WTC11 (cell line): Measurements from ENCODE around the gene NRXN3. TPM values are rescaled to one million over a fixed set of nuclear protein-coding genes. Genes with fewer than 3 reads are reported as not detected.

Source experiments
- ATAC-seq: fragments of 200-7000 bp; cut with Tn5 transposase; 2 replicates; pipeline ENCODE4 v1.10.0; 2021; ENCODE audit warnings: mild to moderate bottlenecking, moderate library complexity
- CTCF ChIA-PET: fragments of 300-600 bp; sonication (Branson Sonifier 250); formaldehyde crosslinking; loops from one replicate; lab custom pipeline; 2021; ENCODE audit warnings: antibody characterized with exemption; lab: Charles Lee
- POLR2A ChIA-PET: fragments of 350-600 bp; sonication (Branson Sonifier 250); formaldehyde crosslinking; loops from one replicate; lab custom pipeline; 2021; ENCODE audit warnings: antibody characterized with exemption; lab: Charles Lee
- DNase-seq: peaks from one replicate; pipeline ENCODE4 v3.0.0; 2021; ENCODE audit warnings: low spot score
- H3K27ac Mint-ChIP-seq: 2 replicates; pipeline ENCODE4 v1.8.0; 2021; ENCODE audit warnings: mixed read lengths
- H3K27me3 Mint-ChIP-seq: 2 replicates; pipeline ENCODE4 v1.8.0; 2021; ENCODE audit warnings: low read depth, mild to moderate bottlenecking, moderate library complexity, mixed read lengths
- H3K36me3 Mint-ChIP-seq: 2 replicates; pipeline ENCODE4 v1.8.0; 2021; ENCODE audit warnings: mixed read lengths
- H3K4me1 Mint-ChIP-seq: 2 replicates; pipeline ENCODE4 v1.8.0; 2022; ENCODE audit warnings: mixed read lengths
- H3K4me3 Mint-ChIP-seq: 2 replicates; pipeline ENCODE4 v1.8.0; 2021; ENCODE audit warnings: mild to moderate bottlenecking, moderate library complexity, mixed read lengths
- H3K9me3 Mint-ChIP-seq: 2 replicates; pipeline ENCODE4 v1.8.0; 2021; ENCODE audit warnings: mixed read lengths
- AR ChIP-seq: fragments of 250-450 bp; sonication (Bioruptor Pico); IDR thresholded peaks from 2 replicates; pipeline ENCODE4 v1.9.0; 2021; ENCODE audit warnings: mild to moderate bottlenecking
- ATF1 ChIP-seq: sonication (generic); formaldehyde crosslinking; IDR thresholded peaks from 2 replicates; pipeline ENCODE4 v1.8.1; 2023; ENCODE audit warnings: mild to moderate bottlenecking, moderate library complexity, missing genetic modification reagents
- ATF2 ChIP-seq: sonication (generic); formaldehyde crosslinking; IDR thresholded peaks from 2 replicates; pipeline ENCODE4 v1.8.1; 2022; ENCODE audit warnings: low read depth, missing genetic modification reagents, borderline replicate concordance
- ATF3 ChIP-seq: sonication (generic); formaldehyde crosslinking; conservative IDR thresholded peaks from 2 replicates; pipeline ENCODE4 v1.8.1; 2022; ENCODE audit warnings: mild to moderate bottlenecking, missing genetic modification reagents
- GRHL2 ChIP-seq: fragments of 250-450 bp; sonication (Bioruptor Pico); IDR thresholded peaks from 2 replicates; pipeline ENCODE4 v1.8.0; 2022; ENCODE audit warnings: mild to moderate bottlenecking, moderate library complexity; ENCODE audit not compliant: insufficient replicate concordance, severe bottlenecking
- IRF1 ChIP-seq: sonication (generic); formaldehyde crosslinking; IDR thresholded peaks from 2 replicates; pipeline ENCODE4 v1.8.0; 2023; ENCODE audit warnings: missing genetic modification reagents
- IRF2 ChIP-seq: sonication (generic); formaldehyde crosslinking; IDR thresholded peaks from 2 replicates; pipeline ENCODE4 v1.8.0; 2022; ENCODE audit warnings: low read depth, missing genetic modification reagents, borderline replicate concordance
- MXD4 ChIP-seq: fragments of 250-450 bp; sonication (Bioruptor Pico); IDR thresholded peaks from 2 replicates; pipeline ENCODE4 v1.8.0; 2021; ENCODE audit warnings: mild to moderate bottlenecking, moderate library complexity, borderline replicate concordance
- NR3C1 ChIP-seq: sonication (generic); formaldehyde crosslinking; conservative IDR thresholded peaks from 2 replicates; pipeline ENCODE4 v1.8.1; 2023; ENCODE audit warnings: low read depth, mild to moderate bottlenecking, missing genetic modification reagents
- OVOL2 ChIP-seq: fragments of 250-450 bp; sonication (Bioruptor Pico); IDR thresholded peaks from 2 replicates; pipeline ENCODE4 v1.9.0; 2021; ENCODE audit warnings: mild to moderate bottlenecking, borderline replicate concordance
- PREB ChIP-seq: sonication (generic); formaldehyde crosslinking; IDR thresholded peaks from 2 replicates; pipeline ENCODE4 v1.8.1; 2022; ENCODE audit warnings: mild to moderate bottlenecking, missing genetic modification reagents, moderate library complexity, borderline replicate concordance
- SOX15 ChIP-seq: fragments of 250-450 bp; sonication (Bioruptor Pico); IDR thresholded peaks from 2 replicates; pipeline ENCODE4 v1.9.0; 2021; ENCODE audit warnings: mild to moderate bottlenecking
- SP1 ChIP-seq: sonication (generic); formaldehyde crosslinking; conservative IDR thresholded peaks from 2 replicates; pipeline ENCODE4 v1.8.1; 2022; ENCODE audit warnings: missing genetic modification reagents
- TEAD4 ChIP-seq: sonication (generic); formaldehyde crosslinking; IDR thresholded peaks from 2 replicates; pipeline ENCODE4 v1.8.0; 2022; ENCODE audit warnings: mild to moderate bottlenecking, missing genetic modification reagents
- USF2 ChIP-seq: sonication (generic); formaldehyde crosslinking; IDR thresholded peaks from 2 replicates; pipeline ENCODE4 v1.8.1; 2023; ENCODE audit warnings: mild to moderate bottlenecking, missing genetic modification reagents, moderate library complexity
- ZNF121 ChIP-seq: sonication (generic); formaldehyde crosslinking; IDR thresholded peaks from 2 replicates; pipeline ENCODE4 v1.8.0; 2023; ENCODE audit warnings: missing genetic modification reagents
- ZNF138 ChIP-seq: sonication (generic); formaldehyde crosslinking; conservative IDR thresholded peaks from 2 replicates; pipeline ENCODE4 v1.8.1; 2022; ENCODE audit warnings: mild to moderate bottlenecking, moderate library complexity, missing genetic modification reagents
- ZSCAN18 ChIP-seq: fragments of 250-450 bp; sonication (Bioruptor Pico); IDR thresholded peaks from 2 replicates; pipeline ENCODE4 v2.1.2; 2022; ENCODE audit warnings: mild to moderate bottlenecking, moderate library complexity
- total RNA-seq: library from RNA; stranded (reverse); gene quantifications from 3 replicates; pipeline ENCODE4 v1.2.3, GENCODE V29; 2021
- TF ChIP-seq, protein P1 (sequence below): sonication (generic); formaldehyde crosslinking; IDR thresholded peaks from 2 replicates; pipeline ENCODE4 v1.8.1; 2023; ENCODE audit warnings: mild to moderate bottlenecking, missing genetic modification reagents

Gene NRXN3
- total RNA-seq, 1 experiment from 2014 or later: 3.0 TPM

DNA sequence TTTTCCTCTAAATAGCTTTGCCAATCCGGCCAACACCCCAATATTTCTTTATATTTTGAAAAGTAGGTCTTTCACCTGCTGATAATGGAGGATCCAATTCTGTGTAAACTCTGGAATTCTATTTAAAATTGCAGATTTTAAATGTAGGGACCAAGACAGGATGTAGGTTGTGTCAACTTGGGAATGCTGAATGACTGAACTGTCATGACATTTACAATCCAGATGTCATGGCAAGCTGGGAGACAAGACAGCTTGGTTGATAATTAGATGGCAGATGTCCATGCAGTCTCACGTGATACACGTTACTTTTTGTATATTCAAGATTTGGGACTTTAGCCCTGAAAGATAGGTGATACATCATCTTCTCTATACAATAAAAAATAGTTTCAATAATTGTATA, 1564.0 kb downstream of the NRXN3 start:
- Mint-ChIP-seq H3K27me3 (no peaks in the 10 kb centered on the region; the same call in 1 of the 2 replicates), H3K36me3 (peaks cover 29% of the 10 kb centered on the region), H3K4me3 (no peak overlapping the region), H3K9me3 (peaks cover 33% of the 10 kb centered on the region), H3K4me1 (no peaks in the 10 kb centered on the region), H3K27ac (no peak overlapping the region)
- ChIA-PET CTCF (no interaction called here), POLR2A (no interaction called here)
- ATAC-seq (no peak), DNase-seq (no peak)
- no peak for TF ChIP-seq AR
- TF ChIP-seq OVOL2 (CRISPR knock-in tag): no peak
- TF ChIP-seq ZNF138 (CRISPR knock-in tag): no peak
- no peak for TF ChIP-seq SP1 (CRISPR knock-in tag)
- TF ChIP-seq SOX15 (CRISPR knock-in tag): no peak
- TF ChIP-seq ATF1 (CRISPR knock-in tag): no peak
- no peak for TF ChIP-seq ATF2
- no peak for TF ChIP-seq IRF2
- no peak for TF ChIP-seq IRF1 (CRISPR knock-in tag)
- TF ChIP-seq ZSCAN18: no peak
- no peak for TF ChIP-seq GRHL2 (CRISPR knock-in tag)
- no peak for TF ChIP-seq ATF3 (CRISPR knock-in tag)
- TF ChIP-seq, protein P1, sequence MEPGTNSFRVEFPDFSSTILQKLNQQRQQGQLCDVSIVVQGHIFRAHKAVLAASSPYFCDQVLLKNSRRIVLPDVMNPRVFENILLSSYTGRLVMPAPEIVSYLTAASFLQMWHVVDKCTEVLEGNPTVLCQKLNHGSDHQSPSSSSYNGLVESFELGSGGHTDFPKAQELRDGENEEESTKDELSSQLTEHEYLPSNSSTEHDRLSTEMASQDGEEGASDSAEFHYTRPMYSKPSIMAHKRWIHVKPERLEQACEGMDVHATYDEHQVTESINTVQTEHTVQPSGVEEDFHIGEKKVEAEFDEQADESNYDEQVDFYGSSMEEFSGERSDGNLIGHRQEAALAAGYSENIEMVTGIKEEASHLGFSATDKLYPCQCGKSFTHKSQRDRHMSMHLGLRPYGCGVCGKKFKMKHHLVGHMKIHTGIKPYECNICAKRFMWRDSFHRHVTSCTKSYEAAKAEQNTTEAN (CRISPR knock-in tag): no peak
- TF ChIP-seq NR3C1 (CRISPR knock-in tag): no peak
- no peak for TF ChIP-seq TEAD4 (CRISPR knock-in tag)
- no peak for TF ChIP-seq USF2
- no peak for TF ChIP-seq ZNF121 (CRISPR knock-in tag)
- no peak for TF ChIP-seq MXD4 (CRISPR knock-in tag)
- TF ChIP-seq PREB: no peak
